HG03469 (cell line): Measurements from ENCODE around the gene STK38.
"Not testable (repeated sequence)": the region's sequence is repeated elsewhere in the genome, so short reads cannot be mapped to it uniquely, and the experiment has no call there.

ENCODE experiments used
- ATAC-seq: cut with Tn5 transposase; IDR thresholded peaks from one replicate; pipeline ENCODE4 v1.9.1; 2021; ENCODE audit warnings: mild to moderate bottlenecking, moderate library complexity, moderate number of reproducible peaks; ENCODE audit not compliant: unreplicated experiment

The STK38 gene

GRCh38 chr6:36491378-36491965 lies 55.8 kb downstream of the STK38 start:
- no peak for ATAC-seq

GRCh38 chr6:36489426-36489825 lies 57.9 kb downstream of the STK38 start:
- no peak for ATAC-seq

GRCh38 chr6:36488221-36488620 lies 59.1 kb downstream of the STK38 start:
- ATAC-seq: no peak

GRCh38 chr6:36487698-36488097 lies 59.6 kb downstream of the STK38 start:
- ATAC-seq: no peak

GRCh38 chr6:36484736-36485135 lies 62.5 kb downstream of the STK38 start:
- no peak for ATAC-seq

GRCh38 chr6:36483326-36483725 lies 64.0 kb downstream of the STK38 start:
- ATAC-seq: not testable (repeated sequence)

GRCh38 chr6:36479256-36479655 lies 68.0 kb downstream of the STK38 start:
- ATAC-seq: no peak

- no peak for ATAC-seq
These were observed 69.2 kb downstream of the STK38 start for GRCh38 chr6:36478051-36478526.

- ATAC-seq: no peak
These were observed 77.3 kb downstream of the STK38 start for GRCh38 chr6:36469946-36470345.

GRCh38 chr6:36469148-36469661 lies 78.1 kb downstream of the STK38 start:
- no peak for ATAC-seq

GRCh38 chr6:36467625-36468024 lies 79.7 kb downstream of the STK38 start:
- no peak for ATAC-seq

- ATAC-seq: no peak
These were observed 83.0 kb downstream of the STK38 start for GRCh38 chr6:36464233-36464632.

- ATAC-seq: no peak
These were observed 83.6 kb downstream of the STK38 start for GRCh38 chr6:36463676-36464075.

GRCh38 chr6:36461646-36462045 lies 85.6 kb downstream of the STK38 start:
- no peak for ATAC-seq

GRCh38 chr6:36460916-36461315 lies 86.4 kb downstream of the STK38 start:
- ATAC-seq: no peak

- ATAC-seq: no peak
These were observed 87.8 kb downstream of the STK38 start for GRCh38 chr6:36459501-36459900.

- ATAC-seq: no peak
These were observed 91.7 kb downstream of the STK38 start for GRCh38 chr6:36455486-36456027.

GRCh38 chr6:36452897-36453296 lies 94.4 kb downstream of the STK38 start:
- ATAC-seq: not testable (repeated sequence)

GRCh38 chr6:36449173-36449572 lies 98.1 kb downstream of the STK38 start:
- not testable (repeated sequence) for ATAC-seq

GRCh38 chr6:36445621-36446020 lies 101.7 kb downstream of the STK38 start:
- no peak for ATAC-seq

- no peak for ATAC-seq
These were observed 102.8 kb downstream of the STK38 start for GRCh38 chr6:36444470-36444869.
